Common myeloid progenitor, CD34-positive (primary cell): Measurements from ENCODE around the gene LAD1.

Experiments used
- CTCF ChIA-PET: fragments of 350-600 bp; sonication (Branson Sonifier 250); formaldehyde crosslinking; loops from one replicate; lab custom pipeline; 2021; ENCODE audit warnings: antibody characterized with exemption; lab: Charles Lee
- POLR2A ChIA-PET: fragments of 350-600 bp; sonication (Branson Sonifier 250); formaldehyde crosslinking; loops from one replicate; lab custom pipeline; 2021; ENCODE audit warnings: antibody characterized with exemption; lab: Charles Lee
- DNase-seq, 3 donors: peaks; one replicate each; pipeline versions ENCODE4 v3.0.0 to v3.0.0-alpha.2; 2013
- H3K27ac ChIP-seq, 2 experiments: 1 replicate in 1 of 2; 2 replicates in 1 of 2; pipeline ENCODE4 v1.7.0; 2013; ENCODE audit warnings: inconsistent platforms in 2 of 2, low read length in 2 of 2, mild to moderate bottlenecking in 2 of 2, low read depth in 1 of 2, moderate library complexity in 1 of 2; ENCODE audit not compliant: severe bottlenecking in 2 of 2, insufficient read depth in 1 of 2, poor library complexity in 1 of 2
- H3K27me3 ChIP-seq, 5 experiments: replicated peaks in 2 of 5; 1 replicate in 3 of 5; 2 replicates in 2 of 5; pipeline versions ENCODE4 v1.6.1 to v1.7.0; 2013; ENCODE audit warnings: low read length in 4 of 5, mild to moderate bottlenecking in 2 of 5, moderate library complexity in 2 of 5, inconsistent platforms in 1 of 5; ENCODE audit not compliant: insufficient read depth in 5 of 5, control insufficient read depth in 4 of 5
- H3K36me3 ChIP-seq, 4 experiments: 1 replicate in 2 of 4; 2 replicates in 2 of 4; pipeline versions ENCODE4 v1.6.1 to v1.7.0; 2013; ENCODE audit warnings: low read length in 3 of 4, control low read depth in 1 of 4, mild to moderate bottlenecking in 1 of 4; ENCODE audit not compliant: control insufficient read depth in 4 of 4, insufficient read depth in 4 of 4
- H3K4me1 ChIP-seq, 4 experiments: 1 replicate in 3 of 4; 2 replicates in 1 of 4; pipeline versions ENCODE4 v1.6.1 to v1.7.1; 2013; ENCODE audit warnings: low read length in 3 of 4, mild to moderate bottlenecking in 3 of 4, control low read depth in 1 of 4, inconsistent platforms in 1 of 4, moderate library complexity in 1 of 4; ENCODE audit not compliant: control insufficient read depth in 4 of 4, insufficient read depth in 4 of 4; ENCODE audit errors: control extremely low read depth in 1 of 4
- H3K4me3 ChIP-seq, 7 experiments: 1 replicate in 4 of 7; 2 replicates in 3 of 7; pipeline versions ENCODE4 v1.5.1 to v1.7.0; 2013; ENCODE audit warnings: mild to moderate bottlenecking in 7 of 7, low read length in 6 of 7, moderate library complexity in 6 of 7, inconsistent platforms in 2 of 7, low read depth in 2 of 7, control low read depth in 1 of 7; ENCODE audit not compliant: insufficient read depth in 4 of 7, control insufficient read depth in 1 of 7; ENCODE audit errors: extremely low read depth in 1 of 7
- H3K9me3 ChIP-seq, 5 experiments: 1 replicate in 4 of 5; 2 replicates in 1 of 5; pipeline versions ENCODE4 v1.6.1 to v1.7.1; 2013; ENCODE audit warnings: low read length in 4 of 5, mild to moderate bottlenecking in 2 of 5, inconsistent platforms in 1 of 5, low read depth in 1 of 5, moderate library complexity in 1 of 5; ENCODE audit not compliant: control insufficient read depth in 4 of 5, insufficient read depth in 2 of 5; ENCODE audit errors: control extremely low read depth in 1 of 5
- WGBS: methylation state at CpG from one replicate; pipeline ENCODE4 v1.1.5; 2013; ENCODE audit not compliant: insufficient coverage; 5-methylcytosine and 5-hydroxymethylcytosine counted together

LAD1 gene

GRCh38 chr1:201346337-201346939, 52.7 kb downstream of the LAD1 start:
- POLR2A ChIA-PET: interaction anchor here (0.6 kb wide), 1 partner anchor 171 kb away, joined by 3 read pairs; no protein-coding TSS in a partner anchor
- Histone ChIP-seq H3K36me3 (no peaks in the 10 kb centered on the region), H3K27ac (no peak overlapping the region), H3K4me1 (no peaks in the 10 kb centered on the region), H3K9me3 (peaks cover 0 to 5% (median 3%) of the 10 kb centered on the region in 5 experiments), H3K4me3 (no peak overlapping the region), H3K27me3 (peaks cover 2 to 12% (median 7%) of the 10 kb centered on the region in 5 experiments)
- WGBS: 57% methylated on average over 4 of the region's 5 CpGs
- CTCF ChIA-PET: interaction anchor here (0.6 to 4.4 kb wide), 9 partner anchors 9 to 169 kb away, joined by 3 to 24 read pairs (median 9); no protein-coding TSS in a partner anchor
- peak; percentile 13 to 34 (median 25) for DNase-seq

- DNase-seq: no peak
- Histone ChIP-seq H3K9me3 (peaks cover 0 to 9% (median 4%) of the 10 kb centered on the region in 5 experiments), H3K27ac (no peak overlapping the region), H3K4me3 (no peak overlapping the region), H3K36me3 (no peaks in the 10 kb centered on the region), H3K4me1 (no peaks in the 10 kb centered on the region), H3K27me3 (peaks cover 2 to 9% (median 6%) of the 10 kb centered on the region in 5 experiments)
- 100% methylated on average over 2 of the region's 5 CpGs for WGBS
- ChIA-PET CTCF (interaction anchor here (0.9 to 2.9 kb wide), 6 partner anchors 8 to 90 kb away, joined by 3 to 10 read pairs (median 6); no protein-coding TSS in a partner anchor), POLR2A (no interaction called here)
Observed at GRCh38 chr1:201345081-201345355, 54.1 kb downstream of the LAD1 start.

GRCh38 chr1:201344206-201345080, 54.7 kb downstream of the LAD1 start:
- 87% methylated on average over 7 of the region's 7 CpGs for WGBS
- POLR2A ChIA-PET: no interaction called here

GRCh38 chr1:201341377-201341776, 57.7 kb downstream of the LAD1 start:
- H3K4me3 ChIP-seq: no peak overlapping the region
- H3K4me1 ChIP-seq: no peaks in the 10 kb centered on the region
- peaks cover 0 to 6% (median 2%) of the 10 kb centered on the region in 5 experiments for H3K27me3 ChIP-seq
- no CpG with 5 or more reads among the region's 1 CpG for WGBS
- no peak for DNase-seq
- POLR2A ChIA-PET: no interaction called here
- peaks cover 0 to 9% (median 4%) of the 10 kb centered on the region in 5 experiments for H3K9me3 ChIP-seq
- no peak overlapping the region for H3K27ac ChIP-seq
- no peaks in the 10 kb centered on the region for H3K36me3 ChIP-seq
- CTCF ChIA-PET: no interaction called here

More at GRCh38 chr1:201344206-201345080, 54.7 kb downstream of the LAD1 start:
- H3K27me3 ChIP-seq: peaks cover 2 to 9% (median 6%) of the 10 kb centered on the region in 5 experiments
- no peak overlapping the region for H3K4me3 ChIP-seq
- no peaks in the 10 kb centered on the region for H3K36me3 ChIP-seq
- DNase-seq: no peak
- CTCF ChIA-PET: interaction anchor here (2.3 to 2.9 kb wide), 3 partner anchors 11 to 90 kb away, joined by 9 to 10 read pairs (median 9); no protein-coding TSS in a partner anchor
- H3K9me3 ChIP-seq: peaks cover 0 to 9% (median 4%) of the 10 kb centered on the region in 5 experiments
- no peaks in the 10 kb centered on the region for H3K4me1 ChIP-seq
- no peak overlapping the region for H3K27ac ChIP-seq

GRCh38 chr1:201336711-201337450, 62.2 kb downstream of the LAD1 start:
- ChIA-PET CTCF (interaction anchor here (1.0 to 1.5 kb wide), 2 partner anchors 9 to 25 kb away, joined by 4 to 5 read pairs; no protein-coding TSS in a partner anchor), POLR2A (no interaction called here)
- WGBS: 100% methylated on average over 4 of the region's 9 CpGs
- H3K4me3 ChIP-seq: no peak overlapping the region
- peaks cover 0 to 8% (median 2%) of the 10 kb centered on the region in 5 experiments for H3K9me3 ChIP-seq
- no peaks in the 10 kb centered on the region for H3K4me1 ChIP-seq
- peaks cover 0 to 5% (median 1%) of the 10 kb centered on the region in 5 experiments for H3K27me3 ChIP-seq
- no peak for DNase-seq
- H3K27ac ChIP-seq: no peak overlapping the region
- H3K36me3 ChIP-seq: no peaks in the 10 kb centered on the region

GRCh38 chr1:201335901-201336300, 63.2 kb downstream of the LAD1 start:
- CTCF ChIA-PET: interaction anchor here (1.3 to 1.5 kb wide), 3 partner anchors 10 to 76 kb away, joined by 3 to 5 read pairs (median 3); no protein-coding TSS in a partner anchor
- Histone ChIP-seq H3K27ac (no peak overlapping the region), H3K9me3 (no peaks in the 10 kb centered on the region), H3K36me3 (no peaks in the 10 kb centered on the region), H3K27me3 (peaks cover 0 to 4% (median 0%) of the 10 kb centered on the region in 5 experiments), H3K4me1 (no peaks in the 10 kb centered on the region), H3K4me3 (no peak overlapping the region)
- whole genome bisulfite sequencing: 88% methylated on average over 2 of the region's 3 CpGs
- no peak for DNase-seq
- POLR2A ChIA-PET: no interaction called here
